GM12878 (cell line): ENCODE data around the gene ARSJ. TPM values are rescaled to one million over a fixed set of nuclear protein-coding genes. Genes with fewer than 3 reads are reported as not detected.

Experiments used
- ATAC-seq: fragments of 200-7000 bp; cut with Tn5 transposase; 3 replicates; pipeline ENCODE4 v1.9.1; 2020; ENCODE audit warnings: mild to moderate bottlenecking, moderate library complexity
- BruUV-seq: library from RNA; stranded (reverse); fragments of 400-500 nt; replicated peaks from 2 replicates; lab custom pipeline; 2021; lab: Mats Ljungman, UMichigan
- CTCF ChIA-PET: fragments of 300-600 bp; sonication (Branson Sonifier 250); formaldehyde crosslinking; extraction: SDS; loops from one replicate; lab custom pipeline; 2021; ENCODE audit warnings: inconsistent platforms; lab: Yijun Ruan, JAX
- POLR2A ChIA-PET: fragments of 350-600 bp; formaldehyde crosslinking; extraction: SDS; loops from one replicate; lab custom pipeline; 2021; ENCODE audit warnings: inconsistent platforms; lab: Charles Lee
- RAD21 ChIA-PET: fragments of 300-600 bp; sonication (Branson Sonifier 250); formaldehyde crosslinking; loops from one replicate; lab custom pipeline; 2023; ENCODE audit warnings: antibody characterized with exemption; ENCODE audit not compliant: unreplicated experiment; lab: Charles Lee
- SMC1A ChIA-PET: fragments of 300-600 bp; sonication (Branson Sonifier 250); formaldehyde crosslinking; loops from one replicate; lab custom pipeline; 2023; ENCODE audit not compliant: unreplicated experiment, uncharacterized antibody; lab: Charles Lee
- DNase-seq: peaks from one replicate; pipeline ENCODE4 v3.0.0-alpha.2; 2011; ENCODE audit warnings: low read depth, low spot score
- FAIRE-seq: peaks from 3 replicates; lab custom pipeline; 2011; peaks lifted over from hg19 to GRCh38; lab: Jason Lieb, UNC
- H2AFZ ChIP-seq: 2 replicates; pipeline ENCODE4 v1.6.0; 2011; ENCODE audit warnings: low read depth, low read length, control low read depth; ENCODE audit not compliant: control insufficient read depth
- H3K27ac ChIP-seq: 2 replicates; pipeline ENCODE4 v1.5.1; 2011; ENCODE audit warnings: control low read depth; ENCODE audit not compliant: control insufficient read depth, insufficient read depth
- H3K27me3 ChIP-seq, 2 experiments: replicated peaks in 1 of 2; 2 replicates each; pipeline versions ENCODE4 v1.6.0 to v1.6.1; 2011; ENCODE audit warnings: low read length in 1 of 2; ENCODE audit not compliant: control insufficient read depth in 2 of 2, insufficient read depth in 2 of 2
- H3K36me3 ChIP-seq, 2 experiments: 2 replicates each; pipeline ENCODE4 v1.5.1; 2011; ENCODE audit warnings: low read length in 1 of 2; ENCODE audit not compliant: control insufficient read depth in 2 of 2, insufficient read depth in 2 of 2
- H3K4me1 ChIP-seq: 2 replicates; pipeline ENCODE4 v1.6.1; 2011; ENCODE audit warnings: mild to moderate bottlenecking, low read length, moderate library complexity, mixed read lengths; ENCODE audit not compliant: control insufficient read depth, insufficient read depth
- H3K4me2 ChIP-seq: 2 replicates; pipeline ENCODE4 v1.6.0; 2011; ENCODE audit warnings: control low read depth; ENCODE audit not compliant: control insufficient read depth, insufficient read depth
- H3K4me3 ChIP-seq: fragments of 200-600 bp; sonication (generic); 2 replicates; pipeline ENCODE4 v1.5.1; 2016
- H3K79me2 ChIP-seq: 2 replicates; pipeline ENCODE4 v1.6.0; 2011; ENCODE audit warnings: low read length; ENCODE audit not compliant: control insufficient read depth, insufficient read depth
- H3K9ac ChIP-seq: 2 replicates; pipeline ENCODE4 v1.8.0; 2011; ENCODE audit warnings: low read length, control low read depth, mixed read lengths; ENCODE audit not compliant: control insufficient read depth, insufficient read depth
- H3K9me3 ChIP-seq: replicated peaks from 3 replicates; pipeline ENCODE4 v1.5.1; 2011; ENCODE audit warnings: mild to moderate bottlenecking, low read length; ENCODE audit not compliant: control insufficient read depth, insufficient read depth
- H4K20me1 ChIP-seq: 2 replicates; pipeline ENCODE4 v1.6.0; 2011; ENCODE audit not compliant: control insufficient read depth, insufficient read depth
- CBFB ChIP-seq: IDR thresholded peaks from 2 replicates; pipeline ENCODE4 v1.6.1; 2016; ENCODE audit warnings: antibody characterized with exemption, low read depth
- E2F8 ChIP-seq: fragments of 450-650 bp; IDR thresholded peaks from 2 replicates; pipeline ENCODE4 v1.6.1; 2018; ENCODE audit warnings: mild to moderate bottlenecking, low read depth, moderate library complexity; ENCODE audit not compliant: partially characterized antibody
- ELK1 ChIP-seq: IDR thresholded peaks from 2 replicates; pipeline ENCODE4 v1.6.1; 2012; ENCODE audit warnings: low read depth, low read length, improper control_type of control experiment
- POLR2AphosphoS2 ChIP-seq: IDR thresholded peaks from 2 replicates; pipeline ENCODE4 v1.6.1; 2011; ENCODE audit warnings: low read depth, mild to moderate bottlenecking, low read length, improper control_type of control experiment, moderate library complexity
- RB1 ChIP-seq: fragments of 450-650 bp; formaldehyde crosslinking; IDR thresholded peaks from 2 replicates; pipeline ENCODE4 v1.6.1; 2017; ENCODE audit warnings: mild to moderate bottlenecking, borderline replicate concordance
- RUNX3 ChIP-seq: IDR thresholded peaks from 2 replicates; pipeline ENCODE4 v1.6.1; 2012; ENCODE audit warnings: low read length, inconsistent platforms
- SMARCA5 ChIP-seq: fragments of 450-650 bp; IDR thresholded peaks from 2 replicates; pipeline ENCODE4 v1.6.1; 2017; ENCODE audit warnings: mild to moderate bottlenecking
- SUPT20H ChIP-seq: IDR thresholded peaks from 2 replicates; pipeline ENCODE4 v1.6.1; 2011; ENCODE audit warnings: low read depth, mild to moderate bottlenecking, low read length, moderate library complexity, borderline replicate concordance; ENCODE audit not compliant: control insufficient read depth
- ZNF207 ChIP-seq: fragments of 450-650 bp; IDR thresholded peaks from 2 replicates; pipeline ENCODE4 v1.6.1; 2014; ENCODE audit warnings: antibody characterized with exemption, mild to moderate bottlenecking, borderline replicate concordance
- ZZZ3 ChIP-seq: IDR thresholded peaks from 2 replicates; pipeline ENCODE4 v1.6.1; 2011; ENCODE audit warnings: low read depth; ENCODE audit not compliant: control insufficient read depth, insufficient read length
- in situ Hi-C: fragments of 300-500 bp; cut with MboI; formaldehyde crosslinking; loops from 9 replicates; pipeline ENCODE4 v1.14.3; 2018; ENCODE audit warnings: mixed read lengths
- intact Hi-C: fragments of 100-400 bp; cut with micrococcal nuclease; formaldehyde crosslinking; loops from one replicate; pipeline ENCODE4 v1.14.2; 2022; ENCODE audit not compliant: unreplicated experiment
- polyA plus RNA-seq, 11 experiments: library from polyadenylated mRNA; depleted of rRNA in 4 of 11; unstranded in 6 of 11; stranded (reverse) in 5 of 11; fragments of >200 nt; fragmentation: Nextera tagmentation in 4 of 11; fragmentation: Illumina TruSeq in 1 of 11; extraction: Ambion mirVana in 4 of 11; extraction: Trizol in 1 of 11; gene quantifications; 1 replicate in 1 of 11; 2 replicates in 10 of 11; pipeline versions ENCODE4 v1.2.1 to v1.2.3, GENCODE V29; 2011 to 2016; ENCODE audit warnings: inconsistent platforms in 2 of 11, missing spikeins in 2 of 11, low read depth in 1 of 11
- total RNA-seq, 4 experiments: library from RNA; depleted of rRNA in 3 of 4; stranded (reverse); fragments of >200 nt in 3 of 4; fragmentation: Illumina TruSeq in 1 of 4; extraction: Trizol in 1 of 4; gene quantifications; 2 replicates each; pipeline versions ENCODE4 v1.2.1 to v1.2.3, GENCODE V29; 2013 to 2021
- TF ChIP-seq, protein P1 (sequence below): fragments of 450-650 bp; IDR thresholded peaks from 2 replicates; pipeline ENCODE4 v1.6.1; 2017; ENCODE audit warnings: low read depth, mild to moderate bottlenecking, moderate library complexity
- TF ChIP-seq, protein P2 (sequence below): IDR thresholded peaks from 2 replicates; pipeline ENCODE4 v1.6.1; 2012; ENCODE audit warnings: low read depth, low read length, improper control_type of control experiment
- TF ChIP-seq, protein P3 (sequence below): fragments of 450-650 bp; IDR thresholded peaks from 2 replicates; pipeline ENCODE4 v1.6.1; 2016; ENCODE audit warnings: mild to moderate bottlenecking
- TF ChIP-seq, protein P4 (sequence below): IDR thresholded peaks from 2 replicates; pipeline ENCODE4 v1.6.1; 2012; ENCODE audit warnings: low read depth, low read length, improper control_type of control experiment

Gene ARSJ
- total and polyA plus RNA-seq, 10 of the 15 experiments (the other 5 are each of a cell fraction or from before 2014, with no cell fraction given) = under 0.01 to 0.19 (median 0.04) TPM; not detected in 5

DNA sequence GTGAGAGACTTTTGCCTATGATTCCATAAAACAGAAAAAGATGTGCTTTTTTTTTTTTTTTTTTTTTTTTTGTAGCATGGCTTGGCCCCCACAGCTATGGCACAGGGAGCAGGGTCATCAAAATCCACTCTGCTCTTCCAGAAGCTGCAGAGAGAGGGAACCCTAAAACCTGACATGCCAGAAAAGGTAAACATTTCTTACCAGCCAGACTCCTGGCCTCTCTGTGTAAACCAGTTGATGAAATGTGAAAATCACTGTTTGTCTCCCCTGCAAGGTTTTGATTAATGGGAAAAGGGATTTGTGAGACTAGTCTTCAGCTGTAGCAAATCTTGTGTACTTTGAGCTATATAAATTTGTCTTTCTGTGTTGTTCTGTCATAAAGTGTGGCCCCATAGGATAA, 105.9 kb downstream of the ARSJ start:
- H4K20me1 ChIP-seq = no peaks in the 10 kb centered on the region
- no peak overlapping the region for H3K4me2 ChIP-seq
- no TSS peak for BruUV-seq

More for the DNA sequence above, 105.9 kb downstream of the ARSJ start:
- CTCF ChIA-PET = interaction anchor here (0.6 to 2.0 kb wide), 9 partner anchors 13 to 198 kb away, joined by 3 to 10 read pairs (median 5); no protein-coding TSS in a partner anchor
- no peaks in the 10 kb centered on the region for H3K79me2 ChIP-seq
- no peak overlapping the region for H3K27ac ChIP-seq
- no peak for FAIRE-seq
- intact Hi-C loops (no loop called here), in situ Hi-C loops (no loop called here)
- H2AFZ ChIP-seq = no peak overlapping the region
- POLR2A ChIA-PET = interaction anchor here (0.7 to 1.0 kb wide), 3 partner anchors 42 to 84 kb away, joined by 3 to 7 read pairs (median 7); no protein-coding TSS in a partner anchor
- peaks cover 3% of the 10 kb centered on the region; the same call in 1 of the 2 replicates for H3K4me1 ChIP-seq
- H3K27me3 ChIP-seq = no peaks in the 10 kb centered on the region
- RAD21 ChIA-PET = interaction anchor here (1.1 to 1.8 kb wide), 2 partner anchors 35 to 112 kb away, joined by 3 to 6 read pairs; no protein-coding TSS in a partner anchor
- no peaks in the 10 kb centered on the region for H3K36me3 ChIP-seq
- no peak for ATAC-seq
- H3K9ac ChIP-seq = no peak overlapping the region
- H3K9me3 ChIP-seq = peaks cover 9% of the 10 kb centered on the region
- SMC1A ChIA-PET = interaction anchor here (1.0 to 2.9 kb wide), 8 partner anchors 9 to 115 kb away, joined by 3 to 12 read pairs (median 6); no protein-coding TSS in a partner anchor
- H3K4me3 ChIP-seq = no peak overlapping the region
- TF ChIP-seq RB1 (no peak), E2F8 (no peak), ZZZ3 (no peak), ZNF207 (no peak), ELK1 (no peak), RUNX3 (no peak), SMARCA5 (no peak), POLR2AphosphoS2 (no peak), SUPT20H (no peak), CBFB (no peak)
- TF ChIP-seq, protein P1, sequence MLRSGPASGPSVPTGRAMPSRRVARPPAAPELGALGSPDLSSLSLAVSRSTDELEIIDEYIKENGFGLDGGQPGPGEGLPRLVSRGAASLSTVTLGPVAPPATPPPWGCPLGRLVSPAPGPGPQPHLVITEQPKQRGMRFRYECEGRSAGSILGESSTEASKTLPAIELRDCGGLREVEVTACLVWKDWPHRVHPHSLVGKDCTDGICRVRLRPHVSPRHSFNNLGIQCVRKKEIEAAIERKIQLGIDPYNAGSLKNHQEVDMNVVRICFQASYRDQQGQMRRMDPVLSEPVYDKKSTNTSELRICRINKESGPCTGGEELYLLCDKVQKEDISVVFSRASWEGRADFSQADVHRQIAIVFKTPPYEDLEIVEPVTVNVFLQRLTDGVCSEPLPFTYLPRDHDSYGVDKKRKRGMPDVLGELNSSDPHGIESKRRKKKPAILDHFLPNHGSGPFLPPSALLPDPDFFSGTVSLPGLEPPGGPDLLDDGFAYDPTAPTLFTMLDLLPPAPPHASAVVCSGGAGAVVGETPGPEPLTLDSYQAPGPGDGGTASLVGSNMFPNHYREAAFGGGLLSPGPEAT = no peak
- TF ChIP-seq, protein P2, sequence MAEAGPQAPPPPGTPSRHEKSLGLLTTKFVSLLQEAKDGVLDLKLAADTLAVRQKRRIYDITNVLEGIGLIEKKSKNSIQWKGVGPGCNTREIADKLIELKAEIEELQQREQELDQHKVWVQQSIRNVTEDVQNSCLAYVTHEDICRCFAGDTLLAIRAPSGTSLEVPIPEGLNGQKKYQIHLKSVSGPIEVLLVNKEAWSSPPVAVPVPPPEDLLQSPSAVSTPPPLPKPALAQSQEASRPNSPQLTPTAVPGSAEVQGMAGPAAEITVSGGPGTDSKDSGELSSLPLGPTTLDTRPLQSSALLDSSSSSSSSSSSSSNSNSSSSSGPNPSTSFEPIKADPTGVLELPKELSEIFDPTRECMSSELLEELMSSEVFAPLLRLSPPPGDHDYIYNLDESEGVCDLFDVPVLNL = no peak
- TF ChIP-seq, protein P3, sequence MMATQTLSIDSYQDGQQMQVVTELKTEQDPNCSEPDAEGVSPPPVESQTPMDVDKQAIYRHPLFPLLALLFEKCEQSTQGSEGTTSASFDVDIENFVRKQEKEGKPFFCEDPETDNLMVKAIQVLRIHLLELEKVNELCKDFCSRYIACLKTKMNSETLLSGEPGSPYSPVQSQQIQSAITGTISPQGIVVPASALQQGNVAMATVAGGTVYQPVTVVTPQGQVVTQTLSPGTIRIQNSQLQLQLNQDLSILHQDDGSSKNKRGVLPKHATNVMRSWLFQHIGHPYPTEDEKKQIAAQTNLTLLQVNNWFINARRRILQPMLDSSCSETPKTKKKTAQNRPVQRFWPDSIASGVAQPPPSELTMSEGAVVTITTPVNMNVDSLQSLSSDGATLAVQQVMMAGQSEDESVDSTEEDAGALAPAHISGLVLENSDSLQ = no peak
- TF ChIP-seq, protein P4, sequence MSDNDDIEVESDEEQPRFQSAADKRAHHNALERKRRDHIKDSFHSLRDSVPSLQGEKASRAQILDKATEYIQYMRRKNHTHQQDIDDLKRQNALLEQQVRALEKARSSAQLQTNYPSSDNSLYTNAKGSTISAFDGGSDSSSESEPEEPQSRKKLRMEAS = no peak
- DNase-seq = no peak
